HG03575 (cell line): ENCODE data around the gene HADHB.
"Not testable (repeated sequence)": the region's sequence is repeated elsewhere in the genome, so short reads cannot be mapped to it uniquely, and the experiment has no call there.

Source experiments
- ATAC-seq: cut with Tn5 transposase; IDR thresholded peaks from one replicate; pipeline ENCODE4 v1.9.1; 2021; ENCODE audit not compliant: unreplicated experiment, insufficient number of reproducible peaks, low FRiP score; ENCODE audit errors: extremely low read depth

The HADHB gene

DNA sequence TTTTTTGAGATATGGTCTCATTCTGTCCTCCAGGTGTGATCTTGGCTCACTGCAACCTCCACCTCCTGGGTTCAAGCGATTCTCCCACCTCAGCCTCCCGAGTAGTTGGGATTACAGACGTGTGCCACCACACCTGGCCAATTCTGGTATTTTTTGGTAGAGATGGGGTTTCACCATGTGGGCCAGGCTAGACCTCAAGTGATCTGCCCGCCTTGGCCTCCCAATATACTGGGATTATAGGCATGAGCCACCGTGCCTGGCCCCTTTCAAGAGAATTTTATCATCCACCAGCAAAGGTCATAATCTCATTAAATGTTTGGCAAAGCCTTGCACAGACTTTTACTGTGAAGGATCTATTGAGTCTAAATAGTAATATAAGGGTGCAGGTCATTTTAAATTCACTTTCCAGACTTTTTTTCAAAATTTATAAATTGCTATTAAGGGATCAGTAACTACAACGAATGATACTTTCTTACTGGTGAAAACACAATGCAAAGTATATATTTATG, 2.8 kb upstream of the HADHB start:
- ATAC-seq, result no peak

DNA sequence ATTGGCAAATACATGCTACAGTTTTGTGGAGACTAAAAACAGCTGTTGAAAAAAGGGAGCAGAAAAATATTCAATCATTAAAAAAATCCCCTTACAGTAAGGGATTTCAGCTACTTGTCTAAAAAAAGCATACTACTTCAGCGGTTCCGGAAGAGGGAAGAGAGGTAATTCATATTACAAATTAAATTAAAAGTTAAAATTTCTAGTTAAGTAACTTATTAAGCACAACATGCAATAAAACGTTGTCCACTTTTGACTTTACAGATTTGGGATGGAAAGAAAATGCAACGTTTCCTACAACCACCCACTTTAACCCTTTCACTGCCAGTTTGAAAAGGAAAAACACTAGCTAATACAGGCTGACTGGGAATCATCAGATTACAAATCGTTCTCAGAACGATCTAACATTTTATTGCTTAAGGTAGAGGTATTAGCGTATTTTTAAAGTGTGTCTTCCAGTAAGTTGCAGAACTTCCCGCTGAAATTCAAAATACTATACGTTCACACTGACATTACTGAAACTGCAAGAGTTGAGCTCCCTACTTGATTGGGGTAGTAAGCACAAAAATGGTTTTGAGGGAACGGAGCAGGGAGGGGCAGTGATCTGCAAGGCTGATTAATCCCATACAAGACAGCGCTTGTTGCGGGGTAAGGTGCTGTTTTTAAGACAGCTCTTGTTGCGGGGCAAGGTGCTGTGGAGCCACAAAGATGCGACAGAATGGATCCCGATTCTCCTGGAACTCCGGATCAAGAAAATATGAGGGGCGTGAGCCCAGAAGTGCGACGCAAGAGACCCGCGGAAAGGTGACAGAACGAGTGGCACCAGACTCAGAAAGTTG, 1.1 kb upstream of the HADHB start:
- no peak for ATAC-seq

DNA sequence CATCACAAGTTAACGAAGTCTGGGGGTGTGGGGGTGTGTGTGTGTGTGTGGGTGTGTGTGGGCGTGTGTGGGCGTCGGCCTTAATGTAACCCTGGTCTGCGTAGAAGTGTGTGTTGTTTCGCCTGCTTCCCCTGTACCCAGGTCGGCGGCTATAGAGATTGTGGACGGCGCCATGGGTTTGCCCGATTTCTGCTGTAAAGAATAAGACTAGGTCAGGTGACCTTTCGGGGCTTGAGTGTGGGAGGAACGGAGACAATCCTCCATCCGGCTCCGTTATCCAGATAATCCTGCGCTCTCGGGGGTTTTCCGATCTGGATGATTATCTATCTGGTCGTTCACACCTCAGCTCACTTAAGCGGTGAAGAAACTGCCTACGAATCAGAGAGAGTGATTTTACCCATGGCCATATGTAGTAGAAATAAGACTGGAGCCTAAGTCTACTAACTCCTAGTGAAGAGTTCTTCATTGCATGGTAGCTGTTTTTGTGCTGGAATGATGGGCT, 543 bp downstream of the HADHB start:
- ATAC-seq, result no peak

DNA sequence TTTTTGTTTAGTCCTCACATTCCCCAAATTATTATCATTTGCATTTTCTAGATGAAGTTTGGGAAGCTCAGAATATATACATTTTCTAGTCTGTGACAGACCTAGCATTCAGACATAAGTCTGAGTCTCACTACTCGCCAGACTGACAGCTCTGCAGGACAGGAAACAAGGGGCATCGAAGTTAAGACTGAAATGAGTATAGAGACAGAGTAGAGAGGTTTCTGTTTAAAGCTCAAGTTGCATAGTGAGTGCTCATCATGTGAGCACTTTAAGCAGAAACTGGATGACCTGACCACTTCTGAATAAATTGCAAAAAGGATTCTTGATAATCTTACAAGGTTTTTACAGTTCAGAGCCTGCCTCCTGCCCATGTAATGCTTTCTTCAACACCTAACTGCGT, 1.1 kb downstream of the HADHB start:
- ATAC-seq, result no peak

DNA sequence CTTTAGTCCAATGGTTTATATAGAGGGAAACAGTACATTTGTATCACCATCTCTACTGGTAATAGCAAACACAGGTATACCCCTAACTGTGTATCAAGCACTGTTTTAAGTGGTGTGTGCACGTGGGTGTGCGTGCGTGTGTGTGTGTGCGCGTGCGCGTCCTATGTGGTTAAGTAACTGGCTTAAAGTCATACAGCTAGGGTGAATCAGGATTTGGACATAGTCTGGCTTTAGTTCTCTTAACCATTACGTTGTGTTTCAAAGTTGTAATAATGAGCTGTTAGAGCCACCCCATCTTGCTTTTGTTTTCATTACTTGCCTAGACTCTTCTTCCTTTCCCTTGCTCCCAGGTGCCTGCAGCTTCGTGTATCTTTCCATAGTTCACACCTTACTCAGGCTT, 2.1 kb downstream of the HADHB start:
- no peak for ATAC-seq

DNA sequence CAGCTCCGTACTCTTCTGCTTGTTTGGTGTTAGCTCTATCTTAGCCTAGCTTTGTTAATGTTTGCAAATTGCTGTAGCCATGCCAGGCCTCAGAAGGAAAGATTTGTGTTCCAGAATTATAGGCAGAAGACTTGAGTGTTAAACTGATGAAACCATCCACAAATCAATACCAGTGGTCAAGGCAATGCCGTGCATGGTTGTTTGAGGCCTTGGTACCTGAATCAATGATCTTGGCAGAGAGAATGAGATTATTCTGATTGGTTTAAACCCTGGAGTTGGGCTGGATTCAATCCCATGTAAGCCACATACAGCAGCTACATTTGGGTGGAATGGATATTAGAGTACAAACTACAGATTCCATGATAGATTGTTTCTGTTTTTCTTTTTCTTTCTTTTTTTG, 4.9 kb downstream of the HADHB start:
- ATAC-seq, result no peak

DNA sequence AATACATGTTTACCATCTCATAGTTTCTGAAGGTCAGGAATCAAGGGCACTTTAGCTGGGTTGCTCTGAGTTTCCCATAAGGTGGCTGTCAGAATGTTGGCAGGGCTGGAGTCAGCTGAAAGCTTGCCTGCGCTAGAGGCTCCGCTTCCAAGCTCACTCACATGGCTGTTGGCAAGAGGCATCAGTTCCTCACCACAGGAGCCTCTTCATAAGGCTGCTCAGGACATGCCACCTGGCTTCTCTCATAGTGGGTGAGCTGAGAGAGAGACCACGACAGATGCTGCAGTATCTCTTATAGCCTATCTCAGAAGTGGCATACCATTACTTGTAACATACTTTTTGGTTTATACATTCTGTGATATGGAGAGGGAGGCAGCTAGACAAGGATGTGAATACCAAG, 7.2 kb downstream of the HADHB start:
- ATAC-seq, result no peak

DNA sequence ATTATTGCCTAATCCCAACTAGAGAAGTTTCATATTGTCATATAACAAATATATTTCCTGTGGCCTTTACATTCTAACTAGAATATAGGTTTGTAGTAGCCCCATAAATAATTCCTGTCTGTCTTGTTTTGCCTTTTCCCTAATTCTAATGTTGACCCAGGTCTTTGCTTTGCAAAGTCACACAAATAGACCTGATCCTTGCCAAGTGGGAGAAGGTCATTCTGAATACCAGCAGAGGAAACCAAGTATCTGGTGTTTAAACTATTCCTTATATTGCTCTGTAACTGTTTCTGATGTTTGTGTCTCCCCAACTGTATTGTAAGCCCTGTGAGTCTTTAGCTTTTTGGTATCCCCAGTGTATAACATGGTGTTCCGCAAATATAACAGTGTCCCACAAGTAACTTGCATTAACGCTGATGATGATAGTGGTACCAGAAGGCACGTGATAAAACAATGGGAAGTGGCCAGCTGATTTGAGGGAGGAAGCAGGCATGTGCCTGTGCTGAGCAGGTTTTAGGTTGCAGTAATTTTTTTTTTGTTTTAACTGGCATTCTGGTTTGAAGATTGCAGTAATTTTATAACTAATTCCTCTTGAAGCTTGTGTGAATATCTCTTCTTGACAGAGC, 11.1 kb downstream of the HADHB start:
- no peak for ATAC-seq

DNA sequence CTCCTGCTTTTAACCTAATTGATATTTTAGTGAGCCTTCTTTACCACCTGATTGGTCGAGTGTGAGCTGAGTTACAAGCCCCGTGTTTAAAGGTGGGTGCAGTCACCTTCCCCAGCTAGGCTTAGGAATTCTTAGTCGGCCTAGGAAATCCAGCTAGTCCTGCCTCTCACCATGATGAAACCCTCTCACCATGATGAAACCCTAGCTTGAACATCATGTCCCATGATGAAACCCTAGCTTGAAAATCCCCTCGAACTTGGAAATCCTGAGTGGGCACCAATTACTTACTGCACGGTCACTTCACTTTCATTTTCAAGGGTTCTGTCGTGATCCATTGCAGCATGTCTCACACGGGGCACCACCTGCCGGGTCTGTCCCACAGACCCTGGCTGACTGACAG, 14.1 kb downstream of the HADHB start:
- ATAC-seq, result not testable (repeated sequence)

DNA sequence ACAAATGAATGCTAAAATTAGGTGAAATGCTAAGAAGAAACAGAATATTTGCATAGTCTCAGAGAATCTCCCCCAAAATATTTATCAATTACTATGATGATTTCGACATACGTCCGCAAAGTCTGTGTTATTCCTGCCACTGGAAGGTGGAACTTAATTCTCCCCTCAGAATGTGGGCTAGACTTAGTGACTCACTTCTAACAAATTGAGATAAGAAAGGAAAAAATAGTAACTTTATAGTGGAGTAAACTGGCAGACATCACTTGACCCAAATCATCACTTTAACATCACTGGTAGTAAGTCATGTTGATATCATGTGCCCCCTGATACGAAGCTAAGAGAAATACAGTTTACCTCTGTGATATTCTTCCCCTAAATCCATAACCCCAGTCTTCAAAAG, 23.5 kb downstream of the HADHB start:
- no peak for ATAC-seq

DNA sequence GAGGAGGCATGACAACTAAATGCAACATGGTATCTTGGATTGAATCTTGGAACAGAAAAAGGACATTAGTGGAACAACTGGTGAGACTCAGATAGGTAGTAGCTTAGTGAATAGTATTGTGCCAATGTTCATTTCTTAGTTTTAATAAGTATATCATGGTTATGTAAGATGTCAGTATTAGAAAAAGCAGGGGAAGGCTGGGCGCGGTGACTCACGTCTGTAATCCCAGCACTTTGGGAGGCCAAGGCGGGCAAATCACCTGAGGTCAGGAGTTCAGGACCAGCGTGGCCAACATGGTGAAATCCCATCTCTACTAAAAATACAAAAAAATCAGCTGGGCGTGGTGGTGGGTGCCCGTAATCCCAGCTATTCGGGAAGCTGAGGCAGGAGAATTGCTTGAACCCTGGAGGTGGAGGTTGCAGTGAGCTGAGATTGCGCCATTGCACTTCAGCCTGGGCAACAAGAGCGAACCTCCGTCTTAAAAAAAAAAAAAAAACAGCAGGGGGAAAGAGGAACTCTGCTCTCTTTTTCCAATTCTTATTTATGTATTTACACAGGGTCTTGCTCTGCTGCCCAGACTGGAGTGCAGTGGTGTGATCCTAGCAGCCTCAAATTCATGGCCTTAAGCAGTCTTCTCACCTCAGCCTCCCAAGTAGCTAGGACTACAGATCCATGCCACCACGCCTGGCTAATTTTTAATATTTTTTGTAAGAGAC, 24.1 kb downstream of the HADHB start:
- not testable (repeated sequence) for ATAC-seq

DNA sequence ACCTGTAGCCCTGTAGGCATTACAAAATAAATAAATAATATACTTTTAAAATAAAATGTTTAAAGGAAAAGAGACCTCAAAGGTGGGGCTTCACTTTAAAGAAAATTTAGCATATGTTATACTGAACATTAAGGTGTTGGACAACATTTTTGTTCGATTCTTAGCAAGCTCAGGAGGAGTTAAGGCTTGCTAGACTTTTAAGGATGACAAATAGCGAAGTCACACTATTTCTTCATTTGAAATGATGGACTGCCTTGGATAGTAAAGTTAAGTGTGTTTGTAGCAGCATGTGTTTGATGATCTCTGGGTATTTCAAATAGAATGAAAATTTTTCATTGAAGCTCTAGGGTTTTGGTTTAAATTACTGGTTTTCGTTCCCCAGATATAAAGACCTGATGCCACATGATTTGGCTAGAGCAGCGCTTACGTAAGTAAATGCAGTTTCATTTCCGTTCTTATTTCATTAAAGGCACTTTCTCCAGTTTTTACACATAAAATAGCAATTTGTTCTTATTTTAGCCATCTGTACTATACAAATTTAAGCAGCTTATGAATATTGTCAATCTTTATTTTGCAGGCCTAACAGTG, 24.9 kb downstream of the HADHB start:
- ATAC-seq, result no peak

DNA sequence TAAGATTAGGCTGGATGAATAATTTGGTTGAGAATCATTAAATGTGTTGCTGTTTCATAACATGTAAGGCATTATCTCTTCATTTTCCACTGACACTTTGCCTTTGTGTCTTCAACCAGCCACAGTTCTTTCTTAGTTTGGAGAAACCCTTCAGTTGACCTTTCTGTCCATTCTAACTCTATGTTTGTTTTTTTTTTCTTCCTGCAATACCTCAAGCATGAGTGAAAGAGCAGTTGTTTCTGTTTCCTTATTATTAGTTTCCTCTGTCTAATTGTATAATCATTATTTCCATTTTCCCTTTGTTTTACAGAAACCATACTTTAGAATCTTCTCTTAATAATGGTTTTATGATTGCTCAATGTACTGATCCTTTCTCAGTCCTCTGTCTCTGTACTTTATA, 25.6 kb downstream of the HADHB start:
- ATAC-seq, result no peak

DNA sequence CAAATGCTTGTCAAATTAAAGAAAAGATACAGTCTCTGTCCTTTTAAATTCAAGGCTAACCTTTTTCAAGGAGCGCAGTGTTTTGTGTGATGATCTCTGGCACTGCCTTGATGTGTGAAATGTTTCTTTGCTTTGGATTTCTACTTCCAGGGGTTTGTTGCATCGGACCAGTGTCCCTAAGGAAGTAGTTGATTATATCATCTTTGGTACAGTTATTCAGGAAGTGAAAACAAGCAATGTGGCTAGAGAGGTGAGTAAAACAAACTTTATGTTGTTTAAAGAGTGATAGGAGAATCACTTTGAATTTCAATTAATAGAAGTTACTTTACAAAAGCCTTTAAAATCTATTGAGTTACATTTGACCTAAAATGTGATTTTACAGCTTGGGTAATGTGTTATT, 28.8 kb downstream of the HADHB start:
- ATAC-seq, result no peak

DNA sequence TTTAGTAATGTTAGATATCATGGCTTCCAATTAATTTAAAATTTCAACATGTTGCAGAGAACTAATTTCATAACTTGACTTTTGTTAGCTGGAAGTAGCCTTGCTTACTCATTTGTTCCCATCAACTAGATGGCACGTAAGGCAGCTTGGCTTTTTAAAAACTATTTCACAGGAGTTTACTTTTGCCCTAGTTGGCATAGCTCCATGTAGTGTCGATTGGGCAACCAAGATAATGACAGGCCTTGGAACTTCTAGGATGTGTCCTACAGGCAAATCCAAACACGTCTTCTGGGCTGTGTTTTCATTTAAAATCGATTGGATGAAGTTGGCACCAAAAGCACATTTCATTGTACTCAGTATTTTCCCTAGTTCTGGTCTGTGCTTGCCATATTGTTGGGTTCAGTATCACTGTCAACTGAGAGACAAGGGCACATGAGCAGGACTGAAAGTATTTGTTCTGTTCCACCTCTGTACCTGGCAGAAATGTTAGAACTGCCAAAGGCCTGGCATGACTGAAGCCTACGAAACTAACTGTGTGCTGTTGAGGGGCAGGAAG, 29.4 kb downstream of the HADHB start:
- no peak for ATAC-seq

DNA sequence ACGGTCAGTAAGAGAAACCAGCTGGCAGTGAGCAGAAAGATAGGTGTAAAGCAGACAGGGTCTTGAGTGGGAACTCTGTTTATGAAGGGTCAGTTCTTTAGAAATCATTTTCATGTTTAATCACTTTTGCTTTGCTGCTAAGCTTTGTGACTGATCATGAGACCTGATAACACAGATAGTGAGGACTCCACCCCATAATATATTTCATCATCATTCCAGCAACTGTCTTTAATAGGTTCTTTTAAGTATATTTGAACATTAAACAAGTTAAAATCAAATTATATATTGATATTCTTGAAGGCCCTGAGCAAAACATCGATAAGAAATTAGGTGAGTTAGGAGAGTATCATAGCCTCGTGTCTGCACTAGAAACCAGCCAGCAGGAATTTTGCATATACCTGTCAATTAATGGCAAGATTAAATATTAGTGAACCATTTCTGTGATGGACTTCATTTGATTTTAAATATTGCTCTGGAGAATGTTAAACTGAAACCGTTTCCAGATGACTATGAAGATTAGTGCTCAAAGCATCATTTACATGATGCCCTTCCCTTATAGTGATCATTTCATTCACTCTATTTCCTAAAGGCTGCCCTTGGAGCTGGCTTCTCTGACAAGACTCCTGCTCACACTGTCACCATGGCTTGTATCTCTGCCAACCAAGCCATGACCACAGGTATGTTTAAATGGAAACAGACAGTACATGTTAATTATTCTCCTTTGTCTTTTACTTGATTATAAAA, 31.9 kb downstream of the HADHB start:
- ATAC-seq, result no peak

DNA sequence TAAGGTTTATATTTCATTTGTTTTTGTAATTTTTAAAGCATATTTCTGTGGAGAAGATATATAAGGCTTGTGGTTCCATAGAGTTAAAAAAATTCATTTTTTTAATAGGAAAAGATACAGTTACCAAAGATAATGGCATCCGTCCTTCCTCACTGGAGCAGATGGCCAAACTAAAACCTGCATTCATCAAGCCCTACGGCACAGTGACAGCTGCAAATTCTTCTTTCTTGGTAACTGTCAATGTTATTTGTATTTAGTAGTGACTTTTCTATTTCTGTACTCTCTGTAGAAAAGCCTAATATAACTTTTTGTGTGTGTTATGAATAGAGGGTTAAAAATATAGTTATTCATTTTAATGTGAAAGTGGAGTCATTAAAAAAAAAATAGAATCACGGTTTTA, 35.1 kb downstream of the HADHB start:
- ATAC-seq, result no peak

DNA sequence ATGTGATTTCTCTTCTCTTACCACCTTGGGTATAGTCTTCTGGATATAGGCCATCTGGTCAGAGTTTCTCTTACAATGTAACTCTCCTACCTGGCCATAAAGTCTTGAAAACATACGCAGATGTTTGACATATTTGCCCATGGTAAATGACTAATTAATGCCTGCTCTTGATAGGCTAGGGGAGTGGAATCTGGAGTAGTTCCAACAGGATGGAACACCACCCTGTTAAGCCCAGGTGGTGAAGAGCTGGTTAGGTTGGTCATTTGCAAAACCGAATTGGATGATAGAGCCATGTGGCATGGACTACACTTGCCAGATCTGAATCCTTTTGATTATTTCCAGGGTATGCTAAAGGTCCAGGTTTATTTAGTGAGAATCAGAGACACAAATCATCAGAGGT, 36.5 kb downstream of the HADHB start:
- ATAC-seq, result no peak
